IPS DF 6.9 (cell line): Measurements from ENCODE around the gene SASH1.

Experiments used
- DNase-seq: peaks from one replicate; pipeline ENCODE4 v3.0.0-alpha.2; 2013; ENCODE audit warnings: low read depth, low spot score
- H3K27ac ChIP-seq: one replicate; pipeline ENCODE4 v1.5.1; 2013; ENCODE audit warnings: low read length, control low read depth
- H3K27me3 ChIP-seq: 2 replicates; pipeline ENCODE4 v1.6.1; 2013; ENCODE audit warnings: mild to moderate bottlenecking, low read length; ENCODE audit not compliant: control insufficient read depth, insufficient read depth
- H3K36me3 ChIP-seq: 2 replicates; pipeline ENCODE4 v1.6.1; 2013; ENCODE audit warnings: low read length; ENCODE audit not compliant: control insufficient read depth, insufficient read depth
- H3K4me1 ChIP-seq: 2 replicates; pipeline ENCODE4 v1.6.1; 2013; ENCODE audit warnings: low read length; ENCODE audit not compliant: control insufficient read depth, insufficient read depth
- H3K4me3 ChIP-seq: 2 replicates; pipeline ENCODE4 v1.5.1; 2013; ENCODE audit warnings: mild to moderate bottlenecking, low read length
- H3K9me3 ChIP-seq: 2 replicates; pipeline ENCODE4 v1.6.1; 2013; ENCODE audit warnings: low read length, inconsistent platforms; ENCODE audit not compliant: control insufficient read depth, insufficient read depth
- WGBS: extraction: QIAGEN DNeasy Blood & Tissue Kit; methylation state at CpG from one replicate; pipeline ENCODE4 v1.1.7; 2013; ENCODE audit warnings: mixed read lengths, missing lambda C conversion rate; ENCODE audit not compliant: insufficient read length, insufficient coverage; 5-methylcytosine and 5-hydroxymethylcytosine counted together

SASH1 gene

GRCh38 chr6:148328876-148329555, 13.6 kb upstream of the SASH1 start:
- DNase-seq = no peak
- H3K27me3 ChIP-seq = no peaks in the 10 kb centered on the region
- no peaks in the 10 kb centered on the region for H3K36me3 ChIP-seq
- no peaks in the 10 kb centered on the region for H3K4me1 ChIP-seq
- H3K4me3 ChIP-seq = no peak overlapping the region
- H3K27ac ChIP-seq = no peak overlapping the region
- H3K9me3 ChIP-seq = no peaks in the 10 kb centered on the region

- H3K27me3 ChIP-seq = no peaks in the 10 kb centered on the region
- H3K4me1 ChIP-seq = no peaks in the 10 kb centered on the region
- H3K27ac ChIP-seq = no peak overlapping the region
- no peak for DNase-seq
- no peaks in the 10 kb centered on the region for H3K36me3 ChIP-seq
- no peak overlapping the region for H3K4me3 ChIP-seq
- H3K9me3 ChIP-seq = no peaks in the 10 kb centered on the region
- WGBS = 100% methylated on average over 1 of the region's 7 CpGs
Measured at GRCh38 chr6:148329596-148330381, 12.8 kb upstream of the SASH1 start.

- WGBS = no CpG with 5 or more reads among the region's 1 CpG
- Histone ChIP-seq H3K9me3 (no peaks in the 10 kb centered on the region), H3K36me3 (no peaks in the 10 kb centered on the region)
Measured at GRCh38 chr6:148332088-148332487, 10.6 kb upstream of the SASH1 start.

GRCh38 chr6:148336901-148337300, 5.7 kb upstream of the SASH1 start:
- Histone ChIP-seq H3K4me1 (peaks cover under 1% of the 10 kb centered on the region; the same call in 1 of the 2 replicates), H3K9me3 (no peaks in the 10 kb centered on the region), H3K27me3 (no peaks in the 10 kb centered on the region), H3K27ac (no peak overlapping the region), H3K4me3 (no peak overlapping the region), H3K36me3 (no peaks in the 10 kb centered on the region)
- whole genome bisulfite sequencing = no CpG with 5 or more reads among the region's 9 CpGs
- no peak for DNase-seq

More at GRCh38 chr6:148332088-148332487, 10.6 kb upstream of the SASH1 start:
- H3K27ac ChIP-seq = no peak overlapping the region
- H3K4me3 ChIP-seq = no peak overlapping the region
- no peaks in the 10 kb centered on the region for H3K27me3 ChIP-seq
- DNase-seq = no peak
- no peaks in the 10 kb centered on the region for H3K4me1 ChIP-seq

GRCh38 chr6:148339766-148340165, 2.9 kb upstream of the SASH1 start:
- H3K27me3 ChIP-seq = no peaks in the 10 kb centered on the region
- DNase-seq = no peak
- H3K4me3 ChIP-seq = no peak overlapping the region
- H3K27ac ChIP-seq = no peak overlapping the region
- no peaks in the 10 kb centered on the region for H3K36me3 ChIP-seq
- H3K9me3 ChIP-seq = no peaks in the 10 kb centered on the region
- WGBS = no CpG with 5 or more reads among the region's 5 CpGs
- peaks cover 3% of the 10 kb centered on the region; the same call in 1 of the 2 replicates for H3K4me1 ChIP-seq

- no peak overlapping the region for H3K27ac ChIP-seq
- H3K9me3 ChIP-seq = no peaks in the 10 kb centered on the region
- H3K4me3 ChIP-seq = no peak overlapping the region
- no CpG with 5 or more reads among the region's 9 CpGs for WGBS
- DNase-seq = no peak
- H3K27me3 ChIP-seq = no peaks in the 10 kb centered on the region
- H3K4me1 ChIP-seq = peaks cover 5% of the 10 kb centered on the region; the same call in 1 of the 2 replicates
- no peaks in the 10 kb centered on the region for H3K36me3 ChIP-seq
Measured at GRCh38 chr6:148340586-148341297, 1.9 kb upstream of the SASH1 start.

GRCh38 chr6:148342100-148342349, 613 bp upstream of the SASH1 start:
- Histone ChIP-seq H3K4me3 (peak overlapping the region; percentile 74; the same call in 1 of the 2 replicates), H3K27me3 (no peaks in the 10 kb centered on the region), H3K27ac (peak overlapping the region; percentile 14), H3K9me3 (no peaks in the 10 kb centered on the region), H3K4me1 (peaks cover 6% of the 10 kb centered on the region; the same call in 1 of the 2 replicates), H3K36me3 (no peaks in the 10 kb centered on the region)
- no CpG with 5 or more reads among the region's 8 CpGs for WGBS
- no peak for DNase-seq

GRCh38 chr6:148343047-148343782, 577 bp downstream of the SASH1 start:
- no CpG with 5 or more reads among the region's 34 CpGs for WGBS
- Histone ChIP-seq H3K36me3 (no peaks in the 10 kb centered on the region), H3K27ac (no peak overlapping the region), H3K9me3 (no peaks in the 10 kb centered on the region), H3K27me3 (no peaks in the 10 kb centered on the region), H3K4me1 (peaks cover 7% of the 10 kb centered on the region; the same call in 1 of the 2 replicates), H3K4me3 (peak overlapping the region; percentile 74; the same call in 1 of the 2 replicates)
- DNase-seq = no peak

GRCh38 chr6:148345176-148345575, 2.5 kb downstream of the SASH1 start:
- Histone ChIP-seq H3K27me3 (no peaks in the 10 kb centered on the region), H3K9me3 (no peaks in the 10 kb centered on the region), H3K4me3 (no peak overlapping the region), H3K27ac (no peak overlapping the region), H3K36me3 (no peaks in the 10 kb centered on the region), H3K4me1 (peaks cover 8% of the 10 kb centered on the region)
- no CpG with 5 or more reads among the region's 1 CpG for WGBS
- DNase-seq = no peak

- Histone ChIP-seq H3K36me3 (no peaks in the 10 kb centered on the region), H3K27me3 (no peaks in the 10 kb centered on the region), H3K4me3 (no peak overlapping the region), H3K9me3 (no peaks in the 10 kb centered on the region), H3K4me1 (peaks cover 10% of the 10 kb centered on the region), H3K27ac (no peak overlapping the region)
- no CpG with 5 or more reads among the region's 4 CpGs for WGBS
- DNase-seq = no peak
Measured at GRCh38 chr6:148345578-148345977, 2.9 kb downstream of the SASH1 start.
